HepG2 (cell line): ENCODE results near the gene TMEM127. TPM values are rescaled to one million over a fixed set of nuclear protein-coding genes. Genes with fewer than 3 reads are reported as not detected.

Experiments
- ATAC-seq: fragments of 200-7000 bp; cut with Tn5 transposase; 3 replicates; pipeline ENCODE4 v1.9.1; 2020; ENCODE audit warnings: mild to moderate bottlenecking, moderate library complexity
- BruUV-seq: library from RNA; stranded (reverse); fragments of 400-500 nt; replicated peaks from 2 replicates; lab custom pipeline; 2021; lab: Mats Ljungman, UMichigan
- CTCF ChIA-PET: fragments of 300-600 bp; formaldehyde crosslinking; extraction: SDS; loops from one replicate; lab custom pipeline; 2021; ENCODE audit warnings: low total read pairs, inconsistent platforms, low intra/inter-chr PET ratio; lab: Yijun Ruan, JAX
- POLR2A ChIA-PET: fragments of 350-600 bp; sonication (Branson Sonifier 250); formaldehyde crosslinking; loops from one replicate; lab custom pipeline; 2020; ENCODE audit warnings: antibody characterized with exemption, inconsistent platforms; lab: Yijun Ruan, JAX
- DNase-seq: peaks from one replicate; pipeline ENCODE4 v3.0.0-alpha.2; 2015; ENCODE audit warnings: low spot score
- FAIRE-seq: peaks from 3 replicates; lab custom pipeline; 2011; peaks lifted over from hg19 to GRCh38; lab: Jason Lieb, UNC
- H2AFZ ChIP-seq: one replicate; pipeline ENCODE4 v1.6.1; 2011; ENCODE audit warnings: low read length, inconsistent platforms
- H3K27ac ChIP-seq: fragments of 300-600 bp; 3 replicates; pipeline ENCODE4 v1.8.0; 2011; ENCODE audit warnings: mixed run types, mild to moderate bottlenecking, mixed read lengths, low read length, inconsistent platforms; ENCODE audit not compliant: insufficient read depth; ENCODE audit errors: extremely low read length
- H3K27me3 ChIP-seq, 2 experiments: fragments of 200-600 bp in 1 of 2; 2 replicates in 1 of 2; 3 replicates in 1 of 2; pipeline versions ENCODE4 v1.6.0 to v1.8.0; 2011; ENCODE audit warnings: low read length in 2 of 2, mild to moderate bottlenecking in 2 of 2, moderate library complexity in 2 of 2, inconsistent platforms in 1 of 2; ENCODE audit not compliant: insufficient read depth in 2 of 2, control insufficient read depth in 1 of 2
- H3K36me3 ChIP-seq, 2 experiments: fragments of 200-600 bp in 1 of 2; replicated peaks in 1 of 2; 2 replicates in 1 of 2; 3 replicates in 1 of 2; pipeline versions ENCODE4 v1.5.1 to v1.8.0; 2011; ENCODE audit warnings: low read length in 2 of 2, inconsistent platforms in 1 of 2; ENCODE audit not compliant: insufficient read depth in 2 of 2, control insufficient read depth in 1 of 2
- H3K4me1 ChIP-seq: 2 replicates; pipeline ENCODE4 v1.5.1; 2012; ENCODE audit warnings: low read length, inconsistent platforms; ENCODE audit not compliant: insufficient read depth
- H3K4me2 ChIP-seq: 2 replicates; pipeline ENCODE4 v1.6.0; 2011; ENCODE audit warnings: low read depth, low read length, inconsistent platforms
- H3K4me3 ChIP-seq, 3 experiments: fragments of 200-600 bp in 1 of 3; sonication (generic), shearing (Covaris generic) in 1 of 3; replicated peaks in 1 of 3; 2 replicates each; pipeline ENCODE4 v1.5.1; 2011 to 2016; ENCODE audit warnings: low read length in 3 of 3, inconsistent platforms in 2 of 3, low read depth in 2 of 3, mild to moderate bottlenecking in 2 of 3, control low read depth in 1 of 3, mixed read lengths in 1 of 3; ENCODE audit not compliant: insufficient read depth in 1 of 3
- H3K79me2 ChIP-seq: one replicate; pipeline ENCODE4 v1.6.1; 2011; ENCODE audit warnings: low read length, inconsistent platforms; ENCODE audit not compliant: insufficient read depth
- H3K9ac ChIP-seq: 2 replicates; pipeline ENCODE4 v1.6.0; 2011; ENCODE audit warnings: mild to moderate bottlenecking, low read depth, low read length, inconsistent platforms; ENCODE audit not compliant: insufficient read depth
- H3K9me3 ChIP-seq: 2 replicates; pipeline ENCODE4 v1.5.1; 2012; ENCODE audit warnings: mild to moderate bottlenecking, low read length
- H4K20me1 ChIP-seq: 2 replicates; pipeline ENCODE4 v1.6.0; 2011; ENCODE audit warnings: inconsistent platforms, mild to moderate bottlenecking, low read length, moderate library complexity; ENCODE audit not compliant: insufficient read depth
- PHF20 ChIP-seq: sonication (generic); formaldehyde crosslinking; IDR thresholded peaks from 2 replicates; pipeline ENCODE4 v1.5.0; 2020; ENCODE audit warnings: mild to moderate bottlenecking, missing genetic modification reagents
- RAD21 ChIP-seq: fragments of 450-650 bp; formaldehyde crosslinking; IDR thresholded peaks from 2 replicates; pipeline ENCODE4 v1.5.0; 2020; ENCODE audit warnings: mild to moderate bottlenecking
- ZBTB14 ChIP-seq: sonication (generic); formaldehyde crosslinking; IDR thresholded peaks from 2 replicates; pipeline ENCODE4 v1.4.0; 2020; ENCODE audit warnings: missing genetic modification reagents
- ZFP90 ChIP-seq: sonication (generic); formaldehyde crosslinking; IDR thresholded peaks from 2 replicates; pipeline ENCODE4 v1.8.0; 2022; ENCODE audit warnings: missing genetic modification reagents, mild to moderate bottlenecking, inconsistent platforms, borderline replicate concordance
- ZNF232 ChIP-seq: sonication (generic); formaldehyde crosslinking; IDR thresholded peaks from 2 replicates; pipeline ENCODE4 v1.4.0; 2020; ENCODE audit warnings: missing genetic modification reagents, borderline replicate concordance
- WGBS: methylation state at CpG from one replicate; pipeline ENCODE4 v1.1.6; 2017; ENCODE audit warnings: low lambda C conversion rate; 5-methylcytosine and 5-hydroxymethylcytosine counted together
- in situ Hi-C: cut with HindIII; loops from 2 replicates; pipeline ENCODE4 v1.10.0; 2017; ENCODE audit warnings: low pct_unique_long_range_greater_than_20kb; ENCODE audit not compliant: extremely low pct_ligation_motif_present
- intact Hi-C: fragments of 100-400 bp; cut with micrococcal nuclease; formaldehyde crosslinking; loops from one replicate; pipeline ENCODE4 v1.10.0; 2022; ENCODE audit not compliant: unreplicated experiment
- polyA plus RNA-seq, 8 experiments: library from polyadenylated mRNA; depleted of rRNA in 3 of 8; stranded (reverse) in 7 of 8; unstranded in 1 of 8; fragments of >200 nt; fragmentation: Illumina TruSeq in 4 of 8; extraction: Trizol in 4 of 8; gene quantifications; 2 replicates each; pipeline versions ENCODE4 v1.2.1 to v1.2.3, GENCODE V29; 2011 to 2016; ENCODE audit warnings: low read depth in 4 of 8, missing spikeins in 1 of 8, mixed read lengths in 1 of 8; ENCODE audit not compliant: insufficient read depth in 1 of 8
- total RNA-seq, 5 experiments: library from RNA; depleted of rRNA; stranded (reverse); fragments of >200 nt; fragmentation: Illumina TruSeq; extraction: Trizol; gene quantifications; 2 replicates each; pipeline ENCODE4 v1.2.3, GENCODE V29; 2016; ENCODE audit warnings: low read depth in 1 of 5

Gene TMEM127
- total and polyA plus RNA-seq, 2 of the 13 experiments (the other 11 are each of a cell fraction or from before 2014, with no cell fraction given): 21.5 to 33.9 TPM

- in situ Hi-C loops (loop anchor here (5.0 kb wide), 1 partner anchor 57 kb away; no protein-coding TSS in a partner anchor), intact Hi-C loops (loop anchor here (10.0 kb wide), 1 partner anchor 120 kb away; the partner anchor contains the start of gene ITPRIPL1)
- no peaks in the 10 kb centered on the region; a peak in 1 of 5 replicates for H3K27me3 ChIP-seq
- FAIRE-seq (no peak), ATAC-seq (no peak), DNase-seq (no peak)
- H3K4me1 ChIP-seq: peaks cover 82% of the 10 kb centered on the region
- H3K79me2 ChIP-seq: peaks cover 91% of the 10 kb centered on the region
- BruUV-seq: no TSS peak
- H3K4me2 ChIP-seq: peak overlapping the region; percentile 66
- peaks cover 78% of the 10 kb centered on the region for H4K20me1 ChIP-seq
- H2AFZ ChIP-seq: no peak overlapping the region
- H3K9me3 ChIP-seq: no peaks in the 10 kb centered on the region
- WGBS: 79% methylated on average over 6 of the region's 6 CpGs
- peaks cover 4 to 11% of the 10 kb centered on the region in 2 experiments; a peak in 3 of 5 replicates for H3K36me3 ChIP-seq
- 0 out of 2 replicates have a peak, but pooled peaks have one; percentile 13 for TF ChIP-seq ZBTB14 (CRISPR knock-in tag)
- TF ChIP-seq ZFP90: 0 out of 2 replicates have a peak, but pooled peaks have one; percentile 52
- TF ChIP-seq RAD21 (CRISPR knock-in tag): no peak
- no peak for TF ChIP-seq PHF20 (CRISPR knock-in tag)
- no peak for TF ChIP-seq ZNF232
- peak overlapping the region in 2 of 3 experiments; percentile 19 to 32; a peak in 3 of 6 replicates for H3K4me3 ChIP-seq
- no peak overlapping the region for H3K27ac ChIP-seq
- peak overlapping the region; percentile 14; the same call in 1 of the 2 replicates for H3K9ac ChIP-seq
- POLR2A ChIA-PET: interaction anchor here (0.8 to 1.1 kb wide), 2 partner anchors 61 to 68 kb away, joined by 3 to 5 read pairs; partner anchors contain the start of genes CIAO1 and TMEM127
- CTCF ChIA-PET: no interaction called here
These were observed 60.8 kb downstream of the TMEM127 start for GRCh38 chr2:96204836-96205624.
